Cardiac septum (tissue), 1 donor: Measurements from ENCODE around the gene TBC1D22B. TPM values are rescaled to one million over a fixed set of nuclear protein-coding genes. Genes with fewer than 3 reads are reported as not detected.

Experiments used
- DNase-seq: peaks from one replicate; pipeline ENCODE4 v3.0.0-alpha.2; 2020; ENCODE audit warnings: low spot score
- intact Hi-C: fragments of 100-400 bp; cut with DNase I; formaldehyde crosslinking; loops from one replicate; pipeline ENCODE4 v1.14.0; 2022
- total RNA-seq: library from RNA; stranded (reverse); fragmentation: NEBNext Ultra II Directional; extraction: Animal tissue kit (Norgen Biotek cat#: 25700); gene quantifications from one replicate; pipeline ENCODE4 v1.2.1, GENCODE V29; 2021
- donor health status: DM: no; HTN: no; CAD: no.

The TBC1D22B gene
- total RNA-seq, 1 donor from 2014 or later: 9.1 TPM

- intact Hi-C loops: no loop called here
- DNase-seq: no peak
These were observed 2.5 kb downstream of the TBC1D22B start for GRCh38 chr6:37260040-37260439.

GRCh38 chr6:37260444-37260843 lies 2.9 kb downstream of the TBC1D22B start:
- intact Hi-C loops: no loop called here
- no peak for DNase-seq

GRCh38 chr6:37261198-37261597 lies 3.6 kb downstream of the TBC1D22B start:
- intact Hi-C loops: no loop called here
- no peak for DNase-seq

GRCh38 chr6:37262446-37263026 lies 5.0 kb downstream of the TBC1D22B start:
- no peak for DNase-seq
- intact Hi-C loops: no loop called here

GRCh38 chr6:37265001-37265400 lies 7.4 kb downstream of the TBC1D22B start:
- no peak for DNase-seq
- intact Hi-C loops: no loop called here

- intact Hi-C loops: no loop called here
- DNase-seq: no peak
These were observed 8.3 kb downstream of the TBC1D22B start for GRCh38 chr6:37265860-37266259.

GRCh38 chr6:37269105-37269504 lies 11.5 kb downstream of the TBC1D22B start:
- no peak for DNase-seq
- intact Hi-C loops: no loop called here

- no peak for DNase-seq
- intact Hi-C loops: no loop called here
These were observed 15.4 kb downstream of the TBC1D22B start for GRCh38 chr6:37272834-37273566.

- intact Hi-C loops: no loop called here
- no peak for DNase-seq
These were observed 16.1 kb downstream of the TBC1D22B start for GRCh38 chr6:37273690-37274089.

GRCh38 chr6:37275350-37275749 lies 17.8 kb downstream of the TBC1D22B start:
- DNase-seq: no peak
- intact Hi-C loops: no loop called here

- no peak for DNase-seq
- intact Hi-C loops: no loop called here
These were observed 19.4 kb downstream of the TBC1D22B start for GRCh38 chr6:37277001-37277409.

- intact Hi-C loops: loop anchor here (5.0 kb wide), 1 partner anchor 32 kb away; no protein-coding TSS in a partner anchor
- no peak for DNase-seq
These were observed 22.0 kb downstream of the TBC1D22B start for GRCh38 chr6:37279366-37280134.

- intact Hi-C loops: loop anchor here (5.0 kb wide), 1 partner anchor 33 kb away; no protein-coding TSS in a partner anchor
- no peak for DNase-seq
These were observed 22.8 kb downstream of the TBC1D22B start for GRCh38 chr6:37280162-37280887.

GRCh38 chr6:37282371-37282770 lies 24.8 kb downstream of the TBC1D22B start:
- DNase-seq: no peak
- intact Hi-C loops: loop anchor here (5.0 kb wide), 1 partner anchor 35 kb away; no protein-coding TSS in a partner anchor

GRCh38 chr6:37283268-37283667 lies 25.7 kb downstream of the TBC1D22B start:
- intact Hi-C loops: loop anchor here (5.0 kb wide), 1 partner anchor 36 kb away; no protein-coding TSS in a partner anchor
- no peak for DNase-seq

- intact Hi-C loops: loop anchor here (5.0 kb wide), 1 partner anchor 36 kb away; no protein-coding TSS in a partner anchor
- DNase-seq: no peak
These were observed 26.1 kb downstream of the TBC1D22B start for GRCh38 chr6:37283671-37284151.

- intact Hi-C loops: loop anchor here (5.0 kb wide), 1 partner anchor 37 kb away; no protein-coding TSS in a partner anchor
- DNase-seq: no peak
These were observed 27.2 kb downstream of the TBC1D22B start for GRCh38 chr6:37284781-37285180.

GRCh38 chr6:37285861-37286311 lies 28.3 kb downstream of the TBC1D22B start:
- no peak for DNase-seq
- intact Hi-C loops: no loop called here

- intact Hi-C loops: no loop called here
- no peak for DNase-seq
These were observed 30.1 kb downstream of the TBC1D22B start for GRCh38 chr6:37287519-37288157.
